GM19463 (cell line): ENCODE results near the gene OR11A1.

Source experiments
- ATAC-seq: cut with Tn5 transposase; IDR thresholded peaks from one replicate; pipeline ENCODE4 v1.9.1; 2021; ENCODE audit warnings: mild to moderate bottlenecking, moderate library complexity; ENCODE audit not compliant: unreplicated experiment

Gene OR11A1

GRCh38 chr6:29456971-29457370, at the start of gene OR11A1, which contains the start of gene OR2H1:
Gene OR11A1 (minus strand): TSS chr6:29457071. CDS start chr6:29427641, 29,430 bp downstream.
Gene OR2H1 (plus strand): TSS chr6:29457155. CDS start chr6:29461770, 4,615 bp downstream.
- ATAC-seq = no peak

GRCh38 chr6:29506446-29507067, 49.7 kb upstream of the OR11A1 start:
- no peak for ATAC-seq

GRCh38 chr6:29505808-29506207, 48.9 kb upstream of the OR11A1 start:
- ATAC-seq = no peak

GRCh38 chr6:29504961-29505360, 48.1 kb upstream of the OR11A1 start:
- no peak for ATAC-seq

- ATAC-seq = no peak
Measured at GRCh38 chr6:29502597-29502996, 45.7 kb upstream of the OR11A1 start.

- no peak for ATAC-seq
Measured at GRCh38 chr6:29502181-29502580, 45.3 kb upstream of the OR11A1 start.

- no peak for ATAC-seq
Measured at GRCh38 chr6:29501106-29501505, 44.2 kb upstream of the OR11A1 start.

- no peak for ATAC-seq
Measured at GRCh38 chr6:29500594-29500993, 43.7 kb upstream of the OR11A1 start.

GRCh38 chr6:29499704-29500103, 42.8 kb upstream of the OR11A1 start:
- ATAC-seq = no peak

- no peak for ATAC-seq
Measured at GRCh38 chr6:29496961-29497360, 40.1 kb upstream of the OR11A1 start.

- no peak for ATAC-seq
Measured at GRCh38 chr6:29495571-29495970, 38.7 kb upstream of the OR11A1 start.

- no peak for ATAC-seq
Measured at GRCh38 chr6:29494131-29494530, 37.3 kb upstream of the OR11A1 start.

GRCh38 chr6:29493261-29493660, 36.4 kb upstream of the OR11A1 start:
- ATAC-seq = no peak

GRCh38 chr6:29491574-29491973, 34.7 kb upstream of the OR11A1 start:
- no peak for ATAC-seq

GRCh38 chr6:29490552-29490951, 33.7 kb upstream of the OR11A1 start:
- ATAC-seq = no peak

GRCh38 chr6:29490055-29490454, 33.2 kb upstream of the OR11A1 start:
- ATAC-seq = no peak

- no peak for ATAC-seq
Measured at GRCh38 chr6:29489286-29489685, 32.4 kb upstream of the OR11A1 start.

GRCh38 chr6:29488874-29489273, 32.0 kb upstream of the OR11A1 start:
- no peak for ATAC-seq

- ATAC-seq = no peak
Measured at GRCh38 chr6:29487660-29488059, 30.8 kb upstream of the OR11A1 start, which contains the start of gene MAS1L. Gene MAS1L (minus strand): TSS chr6:29487956. CDS start chr6:29487902, 54 bp downstream.

GRCh38 chr6:29487131-29487530, 30.3 kb upstream of the OR11A1 start:
- no peak for ATAC-seq

- ATAC-seq = no peak
Measured at GRCh38 chr6:29486577-29486976, 29.7 kb upstream of the OR11A1 start.

GRCh38 chr6:29483735-29484134, 26.9 kb upstream of the OR11A1 start:
- no peak for ATAC-seq

GRCh38 chr6:29483186-29483585, 26.3 kb upstream of the OR11A1 start:
- ATAC-seq = no peak
